Measurements from ENCODE around the gene SDSL.

- TF ChIP-seq CTCF (IDR thresholded peaks at IDR 0.05) (no peak), POLR2AphosphoS5 (IDR thresholded peaks at IDR 0.05; ENCODE audit: insufficient read depth in 1 of 2, low read depth in 1 of 2) (no peak), POLR2A (IDR thresholded peaks at IDR 0.05) (no peak)
Measured at GRCh38 chr12:113464452-113464775, 42.2 kb downstream of the SDSL start.
